Measurements from ENCODE around the gene TMEM17. TPM values are rescaled to one million over a fixed set of nuclear protein-coding genes. Genes with fewer than 3 reads are reported as not detected.

TMEM17 gene
- total and polyA plus RNA-seq, 2 of the 13 experiments (the other 11 are each of a cell fraction or from before 2014, with no cell fraction given), result 0.22 to 0.50 TPM

- no peak for TF ChIP-seq DNMT1 (CRISPR knock-in tag; IDR thresholded peaks at IDR 0.05)
- no peak for TF ChIP-seq ZNF614 (CRISPR knock-in tag; IDR thresholded peaks at IDR 0.05; ENCODE audit: borderline replicate concordance)
- TF ChIP-seq ZNF180 (CRISPR knock-in tag; IDR thresholded peaks at IDR 0.05; ENCODE audit: borderline replicate concordance, low read depth), result no peak
- no peak for TF ChIP-seq RXRA (CRISPR knock-in tag; IDR thresholded peaks at IDR 0.05)
- no peak for TF ChIP-seq MBNL3 (CRISPR knock-in tag; conservative IDR thresholded peaks at IDR 0.05)
Measured at GRCh38 chr2:62529758-62530157, 23.8 kb upstream of the TMEM17 start (continued).

GRCh38 chr2:62527478-62528210 lies 21.6 kb upstream of the TMEM17 start:
- peaks cover 69% of the 10 kb centered on the region for H3K4me1 ChIP-seq (ENCODE audit: insufficient read depth, low read length)
- in situ Hi-C loops (cut with HindIII; ENCODE audit: extremely low pct_ligation_motif_present, low pct_unique_long_range_greater_than_20kb) (loop anchor here (5.0 kb wide), 1 partner anchor 40 kb away; no protein-coding TSS in a partner anchor), intact Hi-C loops (cut with micrococcal nuclease; ENCODE audit: unreplicated experiment) (loop anchor here (2.0 to 5.0 kb wide), 5 partner anchors 13 to 177 kb away; partner anchors contain the start of gene EHBP1)
- FAIRE-seq (no peak), ATAC-seq (no peak), DNase-seq (ENCODE audit: low spot score) (peak; percentile 78)
- H3K27ac ChIP-seq (ENCODE audit: extremely low read length, insufficient read depth, low read length), result peak overlapping the region; percentile 98
- H3K4me3 ChIP-seq (replicated peaks in 1 of 3; ENCODE audit: insufficient read depth in 1 of 3, low read depth in 2 of 3, low read length in 3 of 3), result no peak overlapping the region
- H3K9me3 ChIP-seq (ENCODE audit: low read length), result no peaks in the 10 kb centered on the region
- POLR2A ChIA-PET, result interaction anchor here (1.0 to 7.5 kb wide), 15 partner anchors 11 to 180 kb away, joined by 3 to 203 read pairs (median 9); partner anchors contain the start of gene EHBP1
- no peaks in the 10 kb centered on the region for H3K79me2 ChIP-seq (ENCODE audit: insufficient read depth, low read length)
- no peaks in the 10 kb centered on the region for H3K36me3 ChIP-seq (replicated peaks in 1 of 2; ENCODE audit: control insufficient read depth in 1 of 2, insufficient read depth in 2 of 2, low read length in 2 of 2)
- no TSS peak for BruUV-seq (replicated peaks)
- CTCF ChIA-PET (ENCODE audit: low intra/inter-chr PET ratio, low total read pairs), result no interaction called here
- H3K9ac ChIP-seq (ENCODE audit: insufficient read depth, low read depth, low read length), result peak overlapping the region; percentile 62
- WGBS (ENCODE audit: low lambda C conversion rate), result 48% methylated on average over 3 of the region's 3 CpGs
- peak overlapping the region; percentile 24; the same call in 1 of the 2 replicates for H3K4me2 ChIP-seq (ENCODE audit: low read depth, low read length)
- H4K20me1 ChIP-seq (ENCODE audit: insufficient read depth, low read length), result no peaks in the 10 kb centered on the region
- no peaks in the 10 kb centered on the region for H3K27me3 ChIP-seq (ENCODE audit: control insufficient read depth in 1 of 2, insufficient read depth in 2 of 2, low read length in 2 of 2)
- H2AFZ ChIP-seq (ENCODE audit: low read length), result no peak overlapping the region
- TF ChIP-seq RORA (CRISPR knock-in tag; IDR thresholded peaks at IDR 0.05) (0 out of 2 replicates have a peak, but pooled peaks have one; percentile 85), MXI1 (IDR thresholded peaks at IDR 0.05; ENCODE audit: borderline replicate concordance, low read depth, low read length) (no peak), RAD21 (CRISPR knock-in tag; IDR thresholded peaks at IDR 0.05) (no peak), NR0B2 (CRISPR knock-in tag; IDR thresholded peaks at IDR 0.05) (no peak), NFKBIZ (CRISPR knock-in tag; IDR thresholded peaks at IDR 0.05) (no peak), ZMAT3 (CRISPR knock-in tag; conservative IDR thresholded peaks at IDR 0.05) (no peak), CCAR2 (optimal IDR thresholded peaks at IDR 0.05; ENCODE audit: low read depth, low read length) (no peak), ZFX (CRISPR knock-in tag; IDR thresholded peaks at IDR 0.05; ENCODE audit: low read depth) (no peak), ZBTB21 (CRISPR knock-in tag; IDR thresholded peaks at IDR 0.05) (no peak), ZFP36L1 (CRISPR knock-in tag; IDR thresholded peaks at IDR 0.05) (no peak), SRSF1 (optimal IDR thresholded peaks at IDR 0.05; ENCODE audit: low read depth, low read length) (no peak), SMC3 (IDR thresholded peaks at IDR 0.05; ENCODE audit: low read length) (no peak), ZSCAN29 (CRISPR knock-in tag; conservative IDR thresholded peaks at IDR 0.05) (no peak), ZNF33A (CRISPR knock-in tag; IDR thresholded peaks at IDR 0.05; ENCODE audit: borderline replicate concordance) (no peak), NR2F2 (IDR thresholded peaks at IDR 0.05; ENCODE audit: borderline replicate concordance, low read depth) (peak; percentile 42; the same call in 1 of the 2 replicates), ARNT2 (CRISPR knock-in tag; IDR thresholded peaks at IDR 0.05; ENCODE audit: low read depth) (no peak), ZSCAN25 (CRISPR knock-in tag; IDR thresholded peaks at IDR 0.05) (no peak), ZNF563 (CRISPR knock-in tag; IDR thresholded peaks at IDR 0.05) (no peak), SETDB1 (CRISPR knock-in tag; IDR thresholded peaks at IDR 0.05; ENCODE audit: borderline replicate concordance) (no peak), ZNF792 (CRISPR knock-in tag; IDR thresholded peaks at IDR 0.05) (no peak), ZNF138 (CRISPR knock-in tag; IDR thresholded peaks at IDR 0.05; ENCODE audit: low read depth) (no peak)
